Lower lobe of right lung (tissue), 2 donors: Measurements from ENCODE around the gene PLEKHG7. TPM values are rescaled to one million over a fixed set of nuclear protein-coding genes. Genes with fewer than 3 reads are reported as not detected.

Source experiments
- ATAC-seq, 2 donors: fragments of 200-7000 bp; cut with Tn5 transposase; one replicate each; pipeline ENCODE4 v1.9.1; 2020 to 2022; ENCODE audit warnings: mild to moderate bottlenecking in 2 of 2, moderate library complexity in 2 of 2
- DNase-seq: peaks from one replicate; pipeline ENCODE4 v3.0.0-alpha.2; 2020
- H3K27ac ChIP-seq: fragments of 200-600 bp; one replicate; pipeline ENCODE4 v1.8.0; 2022
- H3K27me3 ChIP-seq: fragments of 200-600 bp; one replicate; pipeline ENCODE4 v1.8.0; 2022; ENCODE audit warnings: low read depth
- H3K36me3 ChIP-seq: fragments of 200-600 bp; one replicate; pipeline ENCODE4 v1.8.0; 2022; ENCODE audit warnings: mild to moderate bottlenecking
- H3K4me1 ChIP-seq: fragments of 200-600 bp; one replicate; pipeline ENCODE4 v1.8.0; 2022
- H3K4me3 ChIP-seq: fragments of 200-600 bp; one replicate; pipeline ENCODE4 v1.8.0; 2022; ENCODE audit warnings: mild to moderate bottlenecking
- H3K9me3 ChIP-seq: fragments of 200-600 bp; one replicate; pipeline ENCODE4 v1.8.0; 2022
- intact Hi-C: fragments of 100-400 bp; cut with DNase I; formaldehyde crosslinking; loops from one replicate; pipeline ENCODE4 v1.11.0; 2022
- total RNA-seq: library from RNA; stranded (reverse); fragmentation: NEBNext Ultra II Directional; extraction: Animal tissue kit (Norgen Biotek cat#: 25700); gene quantifications from one replicate; pipeline ENCODE4 v1.2.1, GENCODE V29; 2021
- TF ChIP-seq, protein P1 (sequence below): fragments of 200-600 bp; IDR thresholded peaks from one replicate; pipeline ENCODE4 v1.8.0; 2022; ENCODE audit warnings: antibody characterized with exemption, mild to moderate bottlenecking
- donor health status: DM: no; HTN: yes; CAD: no; lungs with severe emphysema.

The PLEKHG7 gene
- total RNA-seq, 1 donor from 2014 or later = 1.6 TPM

DNA sequence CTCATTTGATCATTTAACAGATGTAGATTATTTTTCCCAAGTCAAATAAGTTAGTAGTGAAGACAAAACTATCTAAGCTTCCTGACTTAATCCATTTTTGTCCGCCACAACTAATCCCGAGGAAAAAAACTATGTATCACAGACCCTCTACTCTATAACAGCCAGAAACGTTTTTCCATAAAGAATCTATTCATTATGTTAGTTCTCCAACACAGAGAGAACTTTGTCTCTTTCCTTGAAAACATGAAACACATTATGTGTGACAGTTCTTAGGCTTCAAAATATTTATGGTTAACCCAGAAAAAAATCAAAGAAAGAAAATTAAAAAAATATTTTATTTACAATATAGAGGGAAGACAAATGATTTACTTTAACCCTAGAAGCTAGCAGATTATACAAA is 100.1 kb downstream of the PLEKHG7 start:
- no peak overlapping the region for H3K27ac ChIP-seq
- TF ChIP-seq, protein P1, sequence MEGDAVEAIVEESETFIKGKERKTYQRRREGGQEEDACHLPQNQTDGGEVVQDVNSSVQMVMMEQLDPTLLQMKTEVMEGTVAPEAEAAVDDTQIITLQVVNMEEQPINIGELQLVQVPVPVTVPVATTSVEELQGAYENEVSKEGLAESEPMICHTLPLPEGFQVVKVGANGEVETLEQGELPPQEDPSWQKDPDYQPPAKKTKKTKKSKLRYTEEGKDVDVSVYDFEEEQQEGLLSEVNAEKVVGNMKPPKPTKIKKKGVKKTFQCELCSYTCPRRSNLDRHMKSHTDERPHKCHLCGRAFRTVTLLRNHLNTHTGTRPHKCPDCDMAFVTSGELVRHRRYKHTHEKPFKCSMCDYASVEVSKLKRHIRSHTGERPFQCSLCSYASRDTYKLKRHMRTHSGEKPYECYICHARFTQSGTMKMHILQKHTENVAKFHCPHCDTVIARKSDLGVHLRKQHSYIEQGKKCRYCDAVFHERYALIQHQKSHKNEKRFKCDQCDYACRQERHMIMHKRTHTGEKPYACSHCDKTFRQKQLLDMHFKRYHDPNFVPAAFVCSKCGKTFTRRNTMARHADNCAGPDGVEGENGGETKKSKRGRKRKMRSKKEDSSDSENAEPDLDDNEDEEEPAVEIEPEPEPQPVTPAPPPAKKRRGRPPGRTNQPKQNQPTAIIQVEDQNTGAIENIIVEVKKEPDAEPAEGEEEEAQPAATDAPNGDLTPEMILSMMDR = no peak
- no peak overlapping the region for H3K4me3 ChIP-seq
- no peaks in the 10 kb centered on the region for H3K9me3 ChIP-seq
- H3K27me3 ChIP-seq = no peaks in the 10 kb centered on the region
- DNase-seq = no peak
- no peaks in the 10 kb centered on the region for H3K4me1 ChIP-seq
- H3K36me3 ChIP-seq = peaks cover 52% of the 10 kb centered on the region
- ATAC-seq = no peak
- intact Hi-C loops = no loop called here

DNA sequence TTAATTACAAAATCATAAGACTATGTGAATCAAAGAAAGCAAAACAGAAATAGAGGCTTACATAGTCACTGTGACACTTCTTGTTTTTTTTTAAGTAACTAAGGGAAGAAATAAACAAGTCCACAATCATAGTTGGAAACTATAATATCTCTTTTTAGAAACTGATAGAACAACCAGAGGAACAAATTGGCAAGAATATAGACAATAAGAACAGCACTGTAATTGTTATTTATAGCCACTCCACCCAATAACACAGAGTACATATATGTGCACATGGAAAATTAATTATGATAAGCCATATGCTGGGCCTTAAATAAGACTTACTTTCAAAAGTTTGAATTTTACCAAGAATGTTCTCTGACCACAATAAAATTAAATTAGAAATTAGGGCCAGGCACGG is 101.1 kb downstream of the PLEKHG7 start:
- TF ChIP-seq, protein P1 = no peak
- DNase-seq (no peak), ATAC-seq (no peak)
- intact Hi-C loops = no loop called here
- Histone ChIP-seq H3K9me3 (no peaks in the 10 kb centered on the region), H3K36me3 (peaks cover 52% of the 10 kb centered on the region), H3K4me3 (no peak overlapping the region), H3K27ac (no peak overlapping the region), H3K4me1 (no peaks in the 10 kb centered on the region), H3K27me3 (no peaks in the 10 kb centered on the region)

DNA sequence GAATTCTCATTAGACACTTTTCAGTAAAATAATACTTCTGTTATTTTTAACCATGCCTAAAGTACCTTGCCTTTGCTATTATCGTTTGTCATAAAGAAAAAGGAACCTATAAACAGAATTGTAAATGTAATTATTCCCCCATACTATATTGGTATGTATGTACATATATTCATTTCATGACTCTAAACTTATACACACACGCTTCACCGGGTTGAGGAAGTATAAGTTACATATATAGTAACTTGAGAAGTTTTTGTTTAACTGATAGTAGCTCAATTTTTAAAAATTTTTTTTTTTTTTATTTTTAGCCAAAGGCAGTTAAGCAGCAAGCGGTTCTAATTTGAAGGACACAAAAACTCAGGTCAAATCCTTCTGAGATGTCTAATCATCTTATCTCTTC is 107.6 kb downstream of the PLEKHG7 start:
- intact Hi-C loops = no loop called here
- H3K27ac ChIP-seq = no peak overlapping the region
- TF ChIP-seq, protein P1 = no peak
- H3K4me1 ChIP-seq = no peaks in the 10 kb centered on the region
- ATAC-seq (no peak), DNase-seq (no peak)
- peaks cover 57% of the 10 kb centered on the region for H3K36me3 ChIP-seq
- no peaks in the 10 kb centered on the region for H3K27me3 ChIP-seq
- no peak overlapping the region for H3K4me3 ChIP-seq
- no peaks in the 10 kb centered on the region for H3K9me3 ChIP-seq

DNA sequence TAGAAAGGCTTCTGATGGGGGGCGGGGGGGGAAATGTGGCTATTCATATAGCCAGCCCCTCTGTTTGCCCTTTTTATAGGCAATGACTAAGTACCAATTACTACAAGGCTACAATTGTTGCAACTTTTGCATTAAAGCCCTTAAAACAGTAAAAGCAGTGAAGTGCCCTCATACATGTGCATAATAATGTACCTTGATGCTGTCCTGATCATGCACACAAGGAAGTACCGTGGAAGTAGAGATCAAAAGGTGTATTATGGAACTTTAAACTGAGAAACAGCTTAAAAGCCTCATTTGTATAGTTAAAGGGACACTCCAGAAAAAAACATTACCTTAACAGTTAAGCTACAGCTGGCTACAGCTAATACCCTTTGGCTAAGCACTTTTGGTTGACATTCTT is 111.8 kb downstream of the PLEKHG7 start:
- Histone ChIP-seq H3K9me3 (no peaks in the 10 kb centered on the region), H3K4me1 (no peaks in the 10 kb centered on the region), H3K36me3 (peaks cover 75% of the 10 kb centered on the region), H3K27me3 (no peaks in the 10 kb centered on the region), H3K4me3 (no peak overlapping the region), H3K27ac (no peak overlapping the region)
- DNase-seq = no peak
- TF ChIP-seq, protein P1 = no peak
- ATAC-seq = no peak
- intact Hi-C loops = no loop called here

DNA sequence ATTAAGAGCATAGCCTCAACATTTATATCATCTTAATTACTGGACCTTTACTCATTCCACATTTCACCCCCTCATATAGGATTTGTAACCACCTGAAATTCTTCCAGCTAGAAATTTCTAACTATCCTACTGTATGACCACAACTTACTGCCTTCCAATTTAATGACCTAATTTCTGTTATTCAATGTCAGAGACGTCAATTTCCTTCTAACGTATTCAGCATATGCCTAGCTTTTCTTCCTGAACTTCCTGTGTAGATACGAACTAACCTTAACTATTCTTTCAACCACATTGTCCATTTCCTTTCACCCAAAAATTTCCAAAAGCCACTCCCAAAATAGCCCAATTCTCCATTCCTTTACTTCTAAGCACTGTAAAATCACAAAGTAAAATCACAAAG is 118.4 kb downstream of the PLEKHG7 start:
- no peaks in the 10 kb centered on the region for H3K9me3 ChIP-seq
- intact Hi-C loops = no loop called here
- no peak for DNase-seq
- TF ChIP-seq, protein P1 = no peak
- no peaks in the 10 kb centered on the region for H3K4me1 ChIP-seq
- no peak overlapping the region for H3K27ac ChIP-seq
- H3K4me3 ChIP-seq = no peak overlapping the region
- no peaks in the 10 kb centered on the region for H3K27me3 ChIP-seq
- peaks cover 49% of the 10 kb centered on the region for H3K36me3 ChIP-seq
- ATAC-seq = no peak

Other genes with a start within 250 kb of the PLEKHG7 start
- 33.5 TPM for gene EEA1, start 226.3 kb downstream of the PLEKHG7 start, total RNA-seq